Smooth muscle cell (in vitro differentiated cells): ENCODE data around the gene MGAT1. TPM values are rescaled to one million over a fixed set of nuclear protein-coding genes. Genes with fewer than 3 reads are reported as not detected.

Source experiments
- DNase-seq: peaks from one replicate; lab custom pipeline; 2025; ENCODE audit not compliant: unreplicated experiment; lab: John Stamatoyannopoulos, UW
- H2AFZ ChIP-seq: fragments of 200-600 bp; sonication (generic); 2 replicates; pipeline ENCODE4 v1.6.0; 2016; ENCODE audit warnings: antibody characterized with exemption, low read depth, mild to moderate bottlenecking
- H3F3A ChIP-seq: fragments of 200-600 bp; sonication (generic); 2 replicates; pipeline ENCODE4 v1.6.0; 2017; ENCODE audit warnings: antibody characterized with exemption, low read depth
- H3K27ac ChIP-seq: fragments of 200-600 bp; sonication (generic); 2 replicates; pipeline ENCODE4 v1.5.1; 2016; ENCODE audit warnings: low read depth, mild to moderate bottlenecking
- H3K27me3 ChIP-seq: fragments of 200-600 bp; sonication (generic); 2 replicates; pipeline ENCODE4 v1.6.1; 2016; ENCODE audit warnings: low read depth, mild to moderate bottlenecking
- H3K36me3 ChIP-seq: fragments of 200-600 bp; sonication (generic); 2 replicates; pipeline ENCODE4 v1.5.1; 2016; ENCODE audit warnings: low read depth
- H3K4me1 ChIP-seq: fragments of 200-600 bp; sonication (generic); 2 replicates; pipeline ENCODE4 v1.5.1; 2016; ENCODE audit warnings: low read depth
- H3K4me2 ChIP-seq: fragments of 200-600 bp; sonication (generic); 2 replicates; pipeline ENCODE4 v1.6.0; 2016; ENCODE audit warnings: mild to moderate bottlenecking
- H3K4me3 ChIP-seq: fragments of 200-600 bp; sonication (generic); 2 replicates; pipeline ENCODE4 v1.5.1; 2016; ENCODE audit warnings: mild to moderate bottlenecking
- H3K79me2 ChIP-seq: fragments of 200-600 bp; sonication (generic); 2 replicates; pipeline ENCODE4 v1.6.0; 2016; ENCODE audit warnings: low read depth, mild to moderate bottlenecking
- H3K9ac ChIP-seq: fragments of 200-600 bp; sonication (generic); 2 replicates; pipeline ENCODE4 v1.6.0; 2016; ENCODE audit warnings: low read depth
- H3K9me3 ChIP-seq: fragments of 200-600 bp; sonication (generic); replicated peaks from 2 replicates; pipeline ENCODE4 v1.5.1; 2016; ENCODE audit warnings: low read depth
- H4K20me1 ChIP-seq: fragments of 200-600 bp; sonication (generic); 2 replicates; pipeline ENCODE4 v1.6.0; 2016; ENCODE audit warnings: low read depth
- WGBS: methylation state at CpG from one replicate; pipeline ENCODE4 v1.1.7; 2016; ENCODE audit warnings: low lambda C conversion rate; 5-methylcytosine and 5-hydroxymethylcytosine counted together
- polyA plus RNA-seq: library from polyadenylated mRNA; unstranded; fragments of >200 nt; fragmentation: Nextera tagmentation; extraction: Ambion mirVana; gene quantifications from 2 replicates; pipeline ENCODE4 v1.2.1, GENCODE V29; 2016
- total RNA-seq: library from RNA; depleted of rRNA; stranded (reverse); fragments of >200 nt; gene quantifications from 2 replicates; pipeline ENCODE4 v1.2.3, GENCODE V29; 2014
- TF ChIP-seq, protein P1 (sequence below): fragments of 200-600 bp; sonication (generic); IDR thresholded peaks from 2 replicates; pipeline ENCODE4 v1.5.1; 2017; ENCODE audit warnings: borderline replicate concordance, mild to moderate bottlenecking, antibody characterized with exemption; ENCODE audit not compliant: insufficient read depth, poor library complexity, severe bottlenecking

Gene MGAT1
- total and polyA plus RNA-seq, 2 experiments from 2014 or later = 128 to 161 TPM

DNA sequence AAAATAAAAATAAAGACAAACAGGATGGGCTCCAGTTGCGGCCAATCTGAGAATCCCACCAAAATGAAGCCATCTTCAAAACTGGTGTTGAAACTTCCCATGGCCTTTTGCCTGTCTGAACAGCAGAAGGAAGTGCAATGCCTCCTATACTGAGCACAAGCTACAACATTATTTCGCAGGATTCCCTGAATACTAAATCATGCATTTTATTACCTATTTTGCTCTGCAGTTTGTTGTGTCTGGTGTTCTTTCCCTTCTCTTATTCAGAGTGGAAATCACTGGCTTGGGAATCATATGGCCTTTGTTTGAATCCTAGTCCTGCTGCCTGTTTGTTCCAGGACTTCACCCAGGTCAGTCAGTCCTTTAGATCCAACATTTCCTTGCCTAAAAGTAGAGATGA is 62.6 kb downstream of the MGAT1 start, which contains the start of gene OR2Y1:
Gene OR2Y1, minus strand, starts transcription at position 101 of the 400 bp plus-strand sequence. Its CDS starts 0 bp downstream, at position 101.
- Histone ChIP-seq H3K9me3 (no peaks in the 10 kb centered on the region), H3K4me2 (no peak within 1 kb of the TSS), H2AFZ (no peak within 1 kb of the TSS), H4K20me1 (no peaks in the 10 kb centered on the region), H3K9ac (no peak within 1 kb of the TSS), H3K4me1 (no peaks in the 10 kb centered on the region), H3F3A (no peaks in the 10 kb centered on the region), H3K27ac (no peak within 1 kb of the TSS), H3K27me3 (peaks cover 20% of the 10 kb centered on the region), H3K36me3 (no peaks in the 10 kb centered on the region), H3K79me2 (no peaks in the 10 kb centered on the region), H3K4me3 (no peak within 1 kb of the TSS)
- WGBS = 97% methylated on average over 2 of the region's 2 CpGs
- TF ChIP-seq, protein P1, sequence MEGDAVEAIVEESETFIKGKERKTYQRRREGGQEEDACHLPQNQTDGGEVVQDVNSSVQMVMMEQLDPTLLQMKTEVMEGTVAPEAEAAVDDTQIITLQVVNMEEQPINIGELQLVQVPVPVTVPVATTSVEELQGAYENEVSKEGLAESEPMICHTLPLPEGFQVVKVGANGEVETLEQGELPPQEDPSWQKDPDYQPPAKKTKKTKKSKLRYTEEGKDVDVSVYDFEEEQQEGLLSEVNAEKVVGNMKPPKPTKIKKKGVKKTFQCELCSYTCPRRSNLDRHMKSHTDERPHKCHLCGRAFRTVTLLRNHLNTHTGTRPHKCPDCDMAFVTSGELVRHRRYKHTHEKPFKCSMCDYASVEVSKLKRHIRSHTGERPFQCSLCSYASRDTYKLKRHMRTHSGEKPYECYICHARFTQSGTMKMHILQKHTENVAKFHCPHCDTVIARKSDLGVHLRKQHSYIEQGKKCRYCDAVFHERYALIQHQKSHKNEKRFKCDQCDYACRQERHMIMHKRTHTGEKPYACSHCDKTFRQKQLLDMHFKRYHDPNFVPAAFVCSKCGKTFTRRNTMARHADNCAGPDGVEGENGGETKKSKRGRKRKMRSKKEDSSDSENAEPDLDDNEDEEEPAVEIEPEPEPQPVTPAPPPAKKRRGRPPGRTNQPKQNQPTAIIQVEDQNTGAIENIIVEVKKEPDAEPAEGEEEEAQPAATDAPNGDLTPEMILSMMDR = no peak
- DNase-seq = no peak

DNA sequence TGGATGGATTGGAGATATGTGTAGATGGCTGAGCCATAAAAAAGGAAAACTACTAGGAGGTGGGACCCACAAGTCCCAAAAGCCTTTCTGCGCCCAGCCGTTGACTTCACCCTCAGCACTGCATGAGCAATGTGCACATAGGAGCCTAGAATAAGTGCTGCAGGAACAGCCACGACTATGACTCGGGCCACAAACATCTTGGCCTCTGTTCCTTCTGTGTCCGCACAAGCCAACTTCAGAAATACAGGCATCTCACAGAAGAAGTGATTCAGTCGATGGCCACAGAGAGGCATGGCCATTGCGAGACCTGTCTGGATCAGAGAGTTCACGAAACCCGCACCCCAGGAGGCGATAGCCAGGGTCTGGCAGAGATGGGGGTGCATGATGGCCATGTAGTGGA is 63.3 kb downstream of the MGAT1 start:
- Histone ChIP-seq H3K4me3 (no peak overlapping the region), H3K36me3 (no peaks in the 10 kb centered on the region), H3K4me1 (no peaks in the 10 kb centered on the region), H3K9ac (no peak overlapping the region), H2AFZ (no peak overlapping the region), H4K20me1 (no peaks in the 10 kb centered on the region), H3K4me2 (no peak overlapping the region), H3K9me3 (no peaks in the 10 kb centered on the region), H3F3A (no peaks in the 10 kb centered on the region), H3K27me3 (peaks cover 19% of the 10 kb centered on the region), H3K79me2 (no peaks in the 10 kb centered on the region), H3K27ac (no peak overlapping the region)
- DNase-seq = no peak
- TF ChIP-seq, protein P1 = no peak
- 73% methylated on average over 10 of the region's 10 CpGs for WGBS

DNA sequence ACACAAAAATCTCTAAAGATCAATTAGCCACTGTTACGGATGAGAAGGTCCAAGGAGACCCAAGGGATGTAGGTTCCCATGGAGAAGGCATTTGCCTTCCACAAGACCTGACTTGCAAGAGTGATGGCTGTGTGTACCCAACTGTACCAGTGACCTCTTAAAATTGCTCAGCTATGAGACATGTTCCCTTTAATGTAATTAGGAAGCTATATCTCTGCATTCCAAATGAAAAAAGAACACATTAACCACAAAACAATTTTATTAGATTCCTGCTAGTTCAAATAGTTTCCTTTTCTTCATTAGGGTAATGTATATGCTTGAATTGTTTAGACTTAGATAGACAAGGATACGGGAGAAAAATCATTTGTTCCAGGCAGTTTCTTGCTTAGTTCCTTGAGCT is 66.1 kb downstream of the MGAT1 start:
- Histone ChIP-seq H3K4me2 (no peak overlapping the region), H2AFZ (no peak overlapping the region), H3K4me1 (no peaks in the 10 kb centered on the region), H3K4me3 (no peak overlapping the region), H3K79me2 (no peaks in the 10 kb centered on the region), H3K9me3 (no peaks in the 10 kb centered on the region), H3F3A (no peaks in the 10 kb centered on the region), H3K27ac (no peak overlapping the region), H3K9ac (no peak overlapping the region), H3K27me3 (peaks cover 20% of the 10 kb centered on the region), H4K20me1 (no peaks in the 10 kb centered on the region), H3K36me3 (no peaks in the 10 kb centered on the region)
- WGBS = 90% methylated on average over 2 of the region's 2 CpGs
- TF ChIP-seq, protein P1 = no peak
- no peak for DNase-seq

Other genes with a start within 250 kb of the MGAT1 start
- not detected in 2 replicates for gene SCGB3A1, start 211.3 kb downstream of the MGAT1 start, total RNA-seq
- 0.38 TPM in 1 of 2 replicates, not detected in the other for gene SCGB3A1, start 211.3 kb downstream of the MGAT1 start, polyA plus RNA-seq
- not detected in 2 replicates for gene FLT4, start 153.2 kb downstream of the MGAT1 start, total RNA-seq
- gene FLT4, start 153.2 kb downstream of the MGAT1 start, polyA plus RNA-seq = 0.56 TPM in 1 of 2 replicates, not detected in the other
- gene OR2Y1, start 62.7 kb downstream of the MGAT1 start, total RNA-seq = not detected in 2 replicates
- not detected in 2 replicates for gene OR2Y1, start 62.7 kb downstream of the MGAT1 start, polyA plus RNA-seq
- 9.2 and 14.5 TPM in 2 replicates for gene ZFP62, start 58.5 kb upstream of the MGAT1 start, total RNA-seq
- 6.4 and 10.0 TPM in 2 replicates for gene ZFP62, start 58.5 kb upstream of the MGAT1 start, polyA plus RNA-seq
- not detected in 2 replicates for gene BTNL8, start 96.4 kb upstream of the MGAT1 start, total RNA-seq
- not detected in 2 replicates for gene BTNL8, start 96.4 kb upstream of the MGAT1 start, polyA plus RNA-seq
- not detected in 2 replicates for gene BTNL3, start 186.0 kb upstream of the MGAT1 start, total RNA-seq
- not detected in 2 replicates for gene BTNL3, start 186.0 kb upstream of the MGAT1 start, polyA plus RNA-seq
- gene BTNL9, start 237.5 kb upstream of the MGAT1 start, total RNA-seq = not detected in 2 replicates
- not detected in 2 replicates for gene BTNL9, start 237.5 kb upstream of the MGAT1 start, polyA plus RNA-seq